ENCODE results near the gene DHRS3. TPM values are rescaled to one million over a fixed set of nuclear protein-coding genes. Genes with fewer than 3 reads are reported as not detected.

Gene DHRS3
- polyA plus RNA-seq, 3 donors = 68.3 to 85.7 (median 68.8) TPM

DNA sequence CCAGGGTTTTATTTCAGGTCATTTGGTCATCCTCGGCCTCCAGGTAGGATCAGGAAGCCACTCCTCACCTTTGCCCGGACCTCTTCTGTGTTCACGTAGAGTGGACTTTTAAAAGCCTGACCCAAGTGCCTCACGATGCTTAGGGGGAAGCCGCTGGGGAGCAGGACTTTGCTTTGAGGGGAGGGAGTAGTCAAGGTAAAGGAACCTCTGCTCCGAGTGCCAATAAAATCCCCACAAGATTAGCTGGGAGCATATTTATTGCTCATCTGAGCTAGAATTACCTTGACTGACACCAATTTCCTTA is 603 bp upstream of the DHRS3 start:
- no peak for DNase-seq (ENCODE audit: low read depth in 3 of 3, low spot score in 2 of 3)

DNA sequence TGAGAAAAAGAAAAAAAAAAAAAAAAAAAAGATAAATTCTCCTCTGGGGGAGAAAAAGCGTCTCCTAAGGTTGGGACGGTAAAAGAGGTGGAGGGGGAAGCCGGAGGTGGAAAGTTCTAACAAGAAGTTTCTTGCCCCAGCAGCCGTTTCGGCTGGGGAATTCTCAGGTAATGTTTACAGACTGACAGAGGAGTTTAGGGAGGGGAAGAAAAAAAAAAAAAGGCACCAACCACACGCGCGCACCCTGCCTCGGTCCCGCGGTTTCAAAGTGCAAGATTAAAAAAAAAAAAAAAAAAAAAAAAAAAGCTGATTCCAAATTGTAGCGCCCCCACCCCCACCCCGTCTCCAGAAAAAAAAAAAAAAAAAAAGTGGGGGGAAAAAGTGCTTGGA is 504 bp downstream of the DHRS3 start:
- no peak for DNase-seq (ENCODE audit: low read depth in 3 of 3, low spot score in 2 of 3)

DNA sequence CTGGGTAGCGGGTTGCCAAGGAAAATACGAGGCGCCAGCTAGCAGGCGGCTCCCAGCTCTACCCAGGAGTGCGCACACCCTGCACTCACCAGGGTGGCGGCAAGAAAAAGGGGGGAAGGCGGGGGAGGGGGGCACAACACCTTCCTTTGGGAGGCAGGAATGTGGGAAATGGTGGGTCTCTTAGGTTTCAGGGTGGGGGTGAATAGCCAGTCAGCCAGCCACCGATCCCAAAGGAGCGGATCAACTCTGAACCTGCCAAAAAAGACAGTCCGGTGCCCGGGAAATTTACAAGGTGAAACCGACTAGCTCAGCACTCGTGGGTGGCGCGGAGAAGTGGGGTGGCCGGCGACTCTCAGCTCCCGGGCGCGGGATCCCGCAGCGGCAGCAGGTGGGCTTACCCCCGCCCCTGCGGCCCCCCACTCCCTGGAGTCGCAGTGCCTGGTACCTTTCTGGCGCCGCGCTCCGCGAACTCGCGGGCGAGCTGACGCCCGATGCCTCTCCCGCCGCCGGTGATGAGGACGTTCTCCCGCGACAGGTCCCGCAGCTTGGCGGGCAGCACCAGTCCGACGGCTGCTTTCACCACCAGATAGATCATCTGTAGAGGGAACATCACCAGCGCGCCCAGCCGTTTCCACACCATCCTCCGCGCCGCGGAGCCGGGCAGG is 1.2 kb downstream of the DHRS3 start:
- DNase-seq (ENCODE audit: low read depth in 3 of 3, low spot score in 2 of 3) = no peak

DNA sequence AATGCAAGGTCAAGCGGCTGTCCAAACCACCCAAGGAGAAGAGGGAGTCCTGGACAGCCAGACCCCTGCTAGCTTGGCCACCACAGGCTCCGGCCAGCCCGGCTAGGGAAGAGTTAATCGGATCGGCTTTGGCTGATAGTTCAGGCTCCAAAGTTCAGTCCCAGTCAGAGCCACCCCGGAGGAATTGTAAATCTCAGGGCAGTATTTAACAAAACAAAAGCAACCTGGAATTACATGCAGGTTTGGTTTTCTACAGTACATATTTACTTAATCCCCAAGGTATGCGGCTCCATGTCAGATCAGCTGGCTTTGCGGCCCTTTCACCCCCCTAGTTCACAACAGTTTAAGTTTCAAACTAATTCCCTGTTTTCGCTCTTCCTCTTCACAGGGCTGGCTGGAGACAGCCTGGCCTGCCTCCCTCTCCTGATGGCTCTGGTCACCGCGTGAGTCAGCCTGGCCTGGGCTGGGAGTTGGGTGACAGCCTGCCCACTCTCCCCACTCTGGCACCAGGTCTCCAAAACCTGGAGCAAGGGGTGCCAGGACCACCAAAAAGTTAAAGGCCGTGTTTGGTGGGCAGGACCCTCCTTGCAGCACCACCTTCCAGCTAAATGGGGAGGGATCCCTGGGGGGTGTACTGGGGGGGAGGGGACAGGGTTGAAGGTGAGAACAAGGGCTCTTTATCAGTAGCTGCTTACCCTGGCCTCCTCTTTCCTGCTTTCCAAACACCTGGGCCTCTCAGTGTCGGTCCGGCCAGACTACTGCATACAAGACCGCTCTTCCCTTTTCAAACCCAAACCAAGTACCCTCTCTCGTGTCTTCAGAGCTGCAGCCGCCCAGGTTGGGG is 1.9 kb downstream of the DHRS3 start:
- no peak for DNase-seq (ENCODE audit: low read depth in 3 of 3, low spot score in 2 of 3)

DNA sequence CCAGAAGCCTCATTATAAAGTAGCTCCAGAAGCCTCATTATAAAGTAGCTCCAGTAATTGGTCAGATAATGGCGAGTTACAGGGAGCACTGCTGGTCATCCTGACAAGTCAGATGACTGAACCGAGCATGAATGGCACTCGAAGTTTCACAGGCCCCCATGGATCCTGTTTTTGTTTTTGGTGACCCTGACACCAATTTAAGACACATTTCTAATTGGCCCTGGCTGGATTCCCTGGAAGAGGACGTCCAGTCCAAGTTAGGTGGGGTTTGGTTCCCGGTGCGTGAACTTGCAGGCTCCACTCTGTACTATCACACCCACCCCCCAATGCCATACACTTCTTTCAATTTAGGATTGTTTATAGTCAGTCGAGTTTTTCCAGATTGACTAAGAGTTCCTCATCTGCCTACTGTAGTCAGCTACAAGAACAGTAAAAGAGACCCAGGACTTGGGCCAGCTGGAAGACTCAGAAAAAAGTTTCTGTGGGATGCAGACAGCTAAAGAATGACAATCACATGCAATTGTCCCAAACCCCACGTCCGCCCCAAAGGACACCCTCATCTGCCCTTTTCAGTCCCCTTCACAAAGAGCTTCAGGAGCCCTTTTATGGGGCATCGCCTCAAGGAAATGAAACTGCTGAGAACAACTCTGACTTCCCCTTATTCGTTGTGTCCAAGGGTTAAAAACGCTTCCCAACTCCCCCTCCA is 2.7 kb downstream of the DHRS3 start:
- DNase-seq (ENCODE audit: low read depth in 3 of 3, low spot score in 2 of 3) = no peak

DNA sequence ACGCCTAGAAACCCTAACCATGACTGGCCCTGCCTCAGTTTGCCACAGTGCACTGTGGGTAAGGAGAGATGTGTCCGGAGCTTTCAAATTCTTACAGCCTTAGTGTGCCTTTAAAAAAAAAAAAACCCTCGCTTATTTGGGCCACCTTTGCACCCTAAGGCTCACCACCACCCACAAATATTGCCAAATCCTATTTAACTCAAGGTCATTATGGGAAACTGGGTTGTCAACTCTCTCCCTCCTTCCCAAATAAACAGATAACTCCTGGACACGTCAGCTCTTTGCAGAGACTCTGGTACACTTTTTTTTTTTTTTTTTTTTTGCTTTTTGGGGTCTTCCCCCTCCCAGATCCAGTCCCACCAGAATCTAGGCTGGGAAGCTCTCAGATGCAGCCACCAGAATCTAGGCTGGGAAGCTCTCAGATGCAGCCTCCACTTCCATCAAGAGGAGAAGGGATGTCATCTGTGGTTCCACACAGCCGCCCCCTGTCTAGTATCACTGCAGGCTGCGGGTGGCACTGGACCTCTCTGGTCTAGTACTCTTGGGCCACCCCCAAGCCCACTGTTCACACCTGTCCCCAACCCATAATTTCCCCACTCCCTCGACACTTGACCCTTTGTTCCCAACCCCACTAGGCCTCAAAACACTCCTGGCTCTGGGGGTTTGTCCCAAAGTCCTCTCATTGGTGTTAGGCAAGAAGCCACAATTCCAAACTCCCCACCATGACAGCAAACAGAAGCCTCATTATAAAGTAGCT is 3.4 kb downstream of the DHRS3 start:
- no peak for DNase-seq (ENCODE audit: low read depth in 3 of 3, low spot score in 2 of 3)

DNA sequence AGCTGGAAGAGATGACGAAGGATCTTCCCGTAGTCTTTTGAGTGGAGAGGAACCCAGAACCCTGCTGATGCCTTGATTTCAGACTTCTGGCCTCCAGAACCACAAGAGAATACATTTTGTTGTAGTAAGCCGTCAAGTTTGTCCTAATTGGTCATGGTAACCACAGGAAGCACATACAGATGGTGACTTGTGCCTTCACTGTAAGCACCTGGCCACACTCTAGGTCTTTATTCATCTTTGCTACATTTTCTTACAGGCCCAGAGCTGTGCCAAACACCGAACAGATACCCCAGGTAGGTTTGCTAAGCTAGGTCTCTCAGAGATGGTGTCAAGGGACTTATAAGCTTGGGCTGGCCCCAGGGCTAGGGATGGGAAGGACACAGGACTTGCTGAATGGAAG is 4.8 kb downstream of the DHRS3 start:
- no peak for DNase-seq (ENCODE audit: low read depth in 3 of 3, low spot score in 2 of 3)

DNA sequence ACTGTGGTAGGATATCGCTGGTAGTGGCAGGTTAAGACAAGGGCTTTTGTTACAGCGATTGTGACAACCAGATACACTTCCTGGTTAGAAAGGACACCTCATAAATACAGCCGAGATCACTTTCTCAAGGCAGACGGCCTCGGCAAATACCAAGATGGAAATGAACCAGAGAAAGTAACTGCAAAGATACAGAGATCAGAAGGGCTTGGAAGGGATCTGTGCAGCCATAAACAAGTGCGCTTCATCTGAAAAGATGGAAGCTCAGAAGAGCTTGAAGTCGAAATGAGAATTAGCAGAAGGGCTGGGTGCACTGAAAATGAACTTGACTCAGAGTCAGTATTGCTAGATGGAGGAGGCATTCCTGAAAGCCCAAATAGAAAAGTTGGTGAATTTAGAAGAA is 7.1 kb downstream of the DHRS3 start:
- no peak for DNase-seq (ENCODE audit: low read depth in 3 of 3, low spot score in 2 of 3)

DNA sequence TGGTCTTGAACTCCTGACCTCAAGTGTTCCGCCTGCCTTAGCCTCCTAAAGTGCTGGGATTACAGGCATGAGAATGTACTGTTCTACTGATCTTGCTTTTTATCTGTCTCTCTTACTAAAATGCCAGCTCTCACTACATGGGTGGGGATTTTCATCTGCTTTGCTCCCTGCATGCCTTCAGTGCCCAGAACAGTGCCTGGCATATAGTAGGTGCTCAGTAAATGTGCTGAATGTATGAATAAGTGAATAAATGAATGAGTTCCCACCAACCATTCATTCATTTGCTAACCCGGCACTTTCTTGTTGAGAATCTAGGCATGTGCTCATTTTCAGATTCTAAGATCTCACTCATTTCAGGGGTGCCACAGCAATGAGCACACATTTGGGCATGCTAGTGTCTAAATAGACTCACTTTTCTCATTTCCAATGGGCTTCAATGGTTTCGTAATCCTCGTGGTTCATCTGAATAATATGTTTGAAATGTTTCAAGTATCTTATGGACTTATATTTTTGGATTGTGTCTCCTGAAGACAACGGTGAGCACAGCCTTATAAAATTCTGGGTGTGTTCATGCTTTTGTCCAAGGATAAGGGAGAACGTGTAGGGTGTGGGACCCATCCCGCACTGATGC is 7.6 kb downstream of the DHRS3 start:
- no peak for DNase-seq (ENCODE audit: low read depth in 3 of 3, low spot score in 2 of 3)

DNA sequence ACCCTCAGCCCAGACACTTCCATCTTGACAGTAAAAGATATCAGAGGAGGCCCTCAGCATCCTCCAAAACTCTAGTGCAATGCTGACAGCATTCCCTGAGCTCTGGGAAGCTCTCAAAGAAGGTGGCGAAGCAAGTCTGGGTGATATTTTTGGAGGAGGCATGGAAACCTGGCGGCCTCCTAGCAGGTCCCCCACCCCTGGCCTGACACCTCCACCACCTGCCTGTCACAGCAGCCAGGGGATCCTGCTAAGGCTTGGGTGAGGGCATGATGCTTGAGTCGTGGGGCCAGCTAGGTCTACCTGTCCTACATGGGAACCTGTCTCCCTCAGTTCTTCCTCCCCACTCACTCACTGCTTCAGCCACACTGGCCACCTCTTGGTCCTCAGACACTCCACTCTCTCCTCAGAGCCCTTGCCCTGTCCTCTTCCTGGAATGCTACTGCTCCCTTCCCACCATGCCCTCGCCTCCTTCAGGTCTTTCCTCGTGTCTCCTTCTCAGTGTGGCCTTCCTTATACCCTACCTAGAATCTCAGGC is 8.5 kb downstream of the DHRS3 start:
- no peak for DNase-seq (ENCODE audit: low read depth in 3 of 3, low spot score in 2 of 3)

DNA sequence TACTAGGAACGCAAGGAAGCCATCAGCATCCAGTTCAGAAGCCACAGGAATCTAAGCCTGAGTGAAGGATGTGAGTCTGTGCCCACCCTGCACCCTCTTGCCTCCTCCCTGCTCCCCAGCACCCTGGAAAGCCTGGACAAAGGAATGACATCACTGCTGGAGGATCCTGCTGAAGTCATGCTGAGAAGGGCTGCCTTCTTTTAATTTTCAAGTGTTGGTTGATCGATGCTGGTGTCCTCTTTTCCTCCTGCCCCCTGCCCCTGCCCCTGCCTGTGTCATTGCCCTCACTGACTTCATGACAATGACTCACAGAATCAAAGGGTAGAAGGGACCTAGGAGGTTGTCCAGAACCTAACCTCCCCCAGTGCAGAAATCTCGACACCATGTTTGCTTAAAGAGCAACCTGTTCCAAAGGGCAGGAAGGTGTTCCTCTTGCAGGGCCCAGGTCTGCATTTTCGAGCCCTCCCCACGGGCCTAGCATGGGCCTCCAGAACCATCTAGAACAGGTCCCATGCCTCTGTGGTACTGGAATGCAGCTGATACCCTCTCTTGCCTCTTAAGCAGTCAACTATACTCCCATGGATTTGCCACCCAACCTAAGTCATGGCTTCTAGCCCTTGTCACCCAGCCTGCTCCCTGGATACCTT is 9.6 kb downstream of the DHRS3 start:
- no peak for DNase-seq (ENCODE audit: low read depth in 3 of 3, low spot score in 2 of 3)

DNA sequence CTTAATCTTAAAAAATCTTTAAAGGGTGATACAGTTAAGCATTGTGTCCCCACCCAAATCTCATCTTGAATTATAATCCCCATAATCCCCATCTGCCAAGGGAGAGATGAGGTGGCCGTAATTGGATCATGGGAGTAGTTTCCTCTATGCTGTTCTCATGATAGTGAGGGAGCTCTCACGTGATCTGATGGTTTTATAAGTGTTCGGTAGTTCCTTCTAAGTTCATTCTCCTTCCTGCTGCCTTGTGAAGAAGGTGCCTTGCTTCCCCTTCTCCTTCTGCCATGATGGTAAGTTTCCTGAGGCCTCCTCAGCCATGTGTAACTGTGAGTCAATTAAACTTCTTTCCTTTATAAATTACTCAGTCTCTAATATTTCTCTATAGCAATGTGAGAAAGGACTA is 10.7 kb downstream of the DHRS3 start:
- no peak for DNase-seq (ENCODE audit: low read depth in 3 of 3, low spot score in 2 of 3)

DNA sequence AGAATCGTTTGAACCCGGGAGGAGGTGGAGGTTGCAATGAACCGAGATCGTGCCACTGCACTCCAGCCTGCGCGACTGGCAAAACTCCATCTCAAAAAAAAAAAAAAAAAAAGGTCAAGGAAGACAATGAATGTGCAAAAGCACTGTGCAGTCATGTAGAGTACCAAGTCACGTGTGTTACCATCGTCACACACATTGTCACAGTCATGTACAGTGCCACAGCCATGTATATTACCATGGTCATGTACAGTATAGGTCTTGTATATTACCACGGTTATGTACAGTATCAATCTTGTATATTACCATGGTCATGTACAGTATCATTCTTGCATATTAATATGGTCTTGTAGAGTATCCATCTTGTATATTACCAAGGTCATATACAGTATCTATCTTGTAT is 13.0 kb downstream of the DHRS3 start:
- DNase-seq (ENCODE audit: low read depth in 3 of 3, low spot score in 2 of 3) = no peak

DNA sequence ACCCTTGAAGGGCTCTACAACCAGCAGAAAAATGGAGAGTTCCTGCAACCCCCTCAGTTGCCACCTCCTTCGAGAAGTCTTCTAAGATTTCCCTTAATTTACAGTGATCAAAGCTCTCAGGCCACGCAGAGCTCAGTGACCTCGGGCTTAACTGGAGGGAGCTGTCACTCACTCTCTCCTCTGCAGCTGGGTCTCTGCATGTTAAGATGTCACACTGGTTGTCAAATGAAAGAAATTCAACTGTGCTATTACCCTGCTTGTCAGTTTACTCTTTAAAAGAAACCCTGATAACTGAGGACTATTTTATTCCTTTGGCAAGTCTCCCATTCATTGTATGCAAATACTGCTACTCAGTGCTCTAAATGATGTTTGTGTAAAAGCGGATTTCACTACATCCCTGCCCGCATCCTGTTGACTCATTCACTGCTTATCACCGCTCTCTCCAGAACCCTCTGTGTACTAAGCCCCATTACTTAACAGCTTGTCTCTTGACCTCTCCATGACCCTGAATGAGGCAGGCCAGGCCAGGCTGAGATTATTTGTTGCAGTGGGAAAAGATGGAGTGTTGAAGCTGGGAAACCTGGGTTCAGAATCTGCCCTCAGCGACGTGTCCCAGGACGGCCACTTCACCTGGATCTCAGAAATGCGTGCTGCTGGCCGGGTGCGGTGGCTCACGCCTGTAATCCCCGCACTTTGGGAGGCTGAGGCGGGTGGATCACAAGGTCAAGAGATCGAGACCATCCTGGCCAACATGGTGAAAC is 13.7 kb downstream of the DHRS3 start:
- DNase-seq (ENCODE audit: low read depth in 3 of 3, low spot score in 2 of 3) = no peak

DNA sequence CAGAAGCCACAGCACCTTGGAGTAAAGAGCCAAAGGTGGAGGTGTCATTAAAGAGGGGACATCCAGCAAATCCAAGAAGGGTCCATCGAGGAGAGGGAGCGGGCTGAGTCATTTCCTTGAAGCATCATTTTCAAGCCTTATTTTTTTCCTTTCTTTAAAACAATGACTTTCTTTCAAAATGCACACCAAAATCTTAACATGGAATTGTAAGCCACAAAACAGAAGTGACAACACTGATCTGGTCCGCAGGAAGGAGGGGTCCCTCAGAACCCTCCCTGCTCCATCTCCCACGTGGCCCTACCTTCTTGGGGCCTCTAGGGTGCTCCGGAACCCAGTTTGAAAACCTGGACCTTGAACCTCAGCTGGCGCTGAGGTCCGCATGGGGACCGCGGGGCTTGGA is 14.8 kb downstream of the DHRS3 start:
- DNase-seq (ENCODE audit: low read depth in 3 of 3, low spot score in 2 of 3) = no peak

DNA sequence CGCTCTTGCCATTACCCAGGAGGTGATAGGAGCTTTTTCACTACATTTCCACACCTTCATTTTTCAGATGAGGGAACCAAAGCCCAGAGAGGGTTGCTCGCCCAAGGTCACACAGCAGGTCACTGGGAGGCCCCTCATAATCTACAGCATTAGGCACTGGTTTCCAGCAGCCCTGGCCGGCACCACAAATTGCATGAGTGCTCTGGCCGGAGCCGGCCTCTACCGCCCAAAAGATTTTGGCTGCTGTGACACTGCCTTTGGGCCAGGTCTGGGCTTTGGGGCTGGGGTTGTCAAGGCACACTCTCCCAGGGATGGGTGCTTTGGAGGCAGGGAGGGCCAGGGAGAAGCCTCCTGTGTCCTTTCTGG is 15.4 kb downstream of the DHRS3 start:
- DNase-seq (ENCODE audit: low read depth in 3 of 3, low spot score in 2 of 3) = no peak

DNA sequence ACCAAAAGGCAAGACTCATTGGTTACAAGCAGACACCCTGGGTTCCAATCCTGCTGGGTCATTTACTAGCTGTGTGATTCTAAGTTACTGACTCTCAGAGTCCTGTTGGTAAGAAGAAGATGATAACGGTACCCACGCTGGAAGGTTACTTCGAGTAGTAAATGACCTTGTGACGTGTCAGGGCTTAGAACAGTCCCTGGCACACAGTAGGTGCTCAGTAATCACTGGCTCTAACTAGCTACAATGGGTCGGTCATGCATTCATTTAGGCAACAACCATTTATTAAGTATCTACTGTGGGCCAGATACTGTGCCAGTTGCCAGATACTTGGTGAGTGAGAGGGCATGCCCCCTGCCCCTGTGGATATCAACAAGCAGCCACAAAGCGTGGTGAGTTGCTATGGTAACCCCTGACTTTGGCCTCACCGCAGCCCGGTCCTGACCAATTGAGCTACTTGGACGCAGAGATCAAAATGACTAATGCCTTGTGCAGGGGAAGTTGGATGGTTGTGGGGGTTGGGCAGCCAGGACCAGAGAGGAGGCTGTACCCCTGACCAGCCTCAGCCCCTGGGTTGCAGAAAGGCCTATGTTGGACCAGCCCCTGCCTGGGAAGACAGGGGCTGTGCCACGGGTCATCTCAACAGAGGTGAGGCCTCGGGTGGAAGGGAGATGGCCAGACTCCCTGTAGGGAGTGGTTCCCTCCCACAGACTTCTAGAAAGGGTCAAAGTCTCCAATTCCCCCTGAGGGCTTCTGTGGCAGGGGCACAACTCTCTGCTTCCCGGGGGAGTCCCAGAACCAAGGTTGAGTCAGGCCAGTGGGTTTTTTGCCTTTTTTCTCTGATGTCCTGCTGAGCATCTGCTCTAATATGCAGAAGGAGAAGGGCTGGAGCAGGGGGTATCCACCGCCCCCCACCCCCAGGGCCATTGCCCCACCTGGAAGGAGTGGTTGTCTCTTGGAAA is 16.0 kb downstream of the DHRS3 start:
- DNase-seq (ENCODE audit: low read depth in 3 of 3, low spot score in 2 of 3) = no peak
